OCI-LY3 (cell line): ENCODE data around the gene FRAS1.

ENCODE experiments used
- EZH2phosphoT487 ChIP-seq: fragments of 200-600 bp; shearing (Covaris generic); IDR thresholded peaks from 2 replicates; pipeline ENCODE4 v1.6.1; 2018; ENCODE audit warnings: antibody characterized with exemption, mixed run types, low read depth
- TF ChIP-seq, protein P1 (sequence below): fragments of 200-600, 300-600 bp; sonication (generic); IDR thresholded peaks from 2 replicates; pipeline ENCODE4 v1.5.1; 2014; ENCODE audit warnings: antibody characterized with exemption, low read length, low read depth

DNA sequence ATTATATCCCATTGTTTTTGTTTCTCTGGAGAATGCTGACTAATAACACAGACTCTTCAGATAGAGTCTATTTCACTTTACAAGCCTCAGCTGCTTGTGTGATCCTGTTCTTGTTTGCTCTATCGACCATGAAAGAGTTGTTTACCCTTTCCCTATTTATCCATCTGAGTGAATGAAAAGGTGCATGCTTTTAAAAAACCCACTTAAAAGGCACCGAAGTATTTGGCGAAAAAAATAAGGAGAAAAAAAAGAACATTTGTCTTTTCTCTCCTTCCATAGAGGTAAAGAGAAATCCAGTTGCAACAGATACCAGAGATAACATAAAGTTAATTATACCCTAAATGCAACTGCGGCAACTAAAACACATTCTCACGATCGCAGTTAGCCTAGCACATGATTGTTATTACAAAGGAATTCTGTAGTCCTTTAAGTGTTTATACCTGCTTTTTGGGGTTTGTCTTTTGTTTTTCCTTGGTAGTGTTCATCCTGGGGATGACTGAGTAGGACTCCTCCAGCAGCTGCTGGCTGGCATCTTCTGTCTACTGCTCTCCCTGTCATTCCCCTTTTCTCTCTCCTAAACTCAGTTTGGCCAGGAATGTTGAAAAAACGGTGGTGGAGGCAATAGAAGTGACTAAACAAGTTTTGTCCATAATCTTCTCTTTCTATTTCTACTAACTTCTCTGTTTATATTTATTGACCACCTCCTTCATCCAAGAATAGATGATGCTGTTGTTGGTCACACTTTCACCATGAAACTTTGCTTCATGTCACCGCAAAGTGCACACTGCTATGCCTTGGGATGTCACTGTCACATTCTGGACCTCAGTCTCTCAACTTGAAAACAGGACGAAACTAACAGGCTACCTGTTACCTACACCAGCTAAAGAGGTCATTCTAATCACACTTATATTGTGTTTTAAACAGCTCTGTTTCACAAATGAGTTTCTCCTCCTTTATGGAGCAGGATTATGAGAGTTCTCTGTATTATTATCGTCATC, 41.9 kb upstream of the FRAS1 start:
- TF ChIP-seq, protein P1, sequence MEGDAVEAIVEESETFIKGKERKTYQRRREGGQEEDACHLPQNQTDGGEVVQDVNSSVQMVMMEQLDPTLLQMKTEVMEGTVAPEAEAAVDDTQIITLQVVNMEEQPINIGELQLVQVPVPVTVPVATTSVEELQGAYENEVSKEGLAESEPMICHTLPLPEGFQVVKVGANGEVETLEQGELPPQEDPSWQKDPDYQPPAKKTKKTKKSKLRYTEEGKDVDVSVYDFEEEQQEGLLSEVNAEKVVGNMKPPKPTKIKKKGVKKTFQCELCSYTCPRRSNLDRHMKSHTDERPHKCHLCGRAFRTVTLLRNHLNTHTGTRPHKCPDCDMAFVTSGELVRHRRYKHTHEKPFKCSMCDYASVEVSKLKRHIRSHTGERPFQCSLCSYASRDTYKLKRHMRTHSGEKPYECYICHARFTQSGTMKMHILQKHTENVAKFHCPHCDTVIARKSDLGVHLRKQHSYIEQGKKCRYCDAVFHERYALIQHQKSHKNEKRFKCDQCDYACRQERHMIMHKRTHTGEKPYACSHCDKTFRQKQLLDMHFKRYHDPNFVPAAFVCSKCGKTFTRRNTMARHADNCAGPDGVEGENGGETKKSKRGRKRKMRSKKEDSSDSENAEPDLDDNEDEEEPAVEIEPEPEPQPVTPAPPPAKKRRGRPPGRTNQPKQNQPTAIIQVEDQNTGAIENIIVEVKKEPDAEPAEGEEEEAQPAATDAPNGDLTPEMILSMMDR = no peak
- TF ChIP-seq EZH2phosphoT487 = no peak
